CD8-positive, alpha-beta memory T cell (primary cell): Measurements from ENCODE around the gene JMJD1C. TPM values are rescaled to one million over a fixed set of nuclear protein-coding genes. Genes with fewer than 3 reads are reported as not detected.

ENCODE experiments used
- CTCF ChIA-PET: fragments of 350-600 bp; sonication (Branson Sonifier 250); formaldehyde crosslinking; loops from one replicate; lab custom pipeline; 2021; ENCODE audit warnings: antibody characterized with exemption; lab: Charles Lee
- POLR2A ChIA-PET: fragments of 350-600 bp; sonication (Branson Sonifier 250); formaldehyde crosslinking; loops from one replicate; lab custom pipeline; 2021; ENCODE audit warnings: antibody characterized with exemption; lab: Charles Lee
- DNase-seq, 5 donors: peaks; one replicate each; pipeline versions ENCODE4 v3.0.0 to v3.0.0-alpha.2; 2020 to 2022; ENCODE audit warnings: mixed read lengths in 1 of 5
- H3K27ac ChIP-seq: one replicate; pipeline ENCODE4 v1.7.0; 2013; ENCODE audit warnings: low read depth, mild to moderate bottlenecking, low read length, moderate library complexity
- H3K27me3 ChIP-seq: 2 replicates; pipeline ENCODE4 v1.7.0; 2013; ENCODE audit warnings: low read length, mild to moderate bottlenecking; ENCODE audit not compliant: insufficient read depth, poor library complexity, severe bottlenecking
- H3K36me3 ChIP-seq: 2 replicates; pipeline ENCODE4 v1.7.0; 2013; ENCODE audit warnings: mild to moderate bottlenecking, low read length, moderate library complexity; ENCODE audit not compliant: insufficient read depth
- H3K4me1 ChIP-seq: 2 replicates; pipeline ENCODE4 v1.7.0; 2013; ENCODE audit warnings: mild to moderate bottlenecking, low read length, moderate library complexity; ENCODE audit not compliant: insufficient read depth
- H3K4me3 ChIP-seq: 2 replicates; pipeline ENCODE4 v1.7.0; 2013; ENCODE audit warnings: mild to moderate bottlenecking, low read length
- H3K9me3 ChIP-seq: 2 replicates; pipeline ENCODE4 v1.7.0; 2013; ENCODE audit warnings: mild to moderate bottlenecking, low read length
- H3K27ac Mint-ChIP-seq, 8 donors: one replicate each; pipeline ENCODE4 v1.8.0; 2020 to 2021; ENCODE audit warnings: mixed read lengths in 8 of 8, mild to moderate bottlenecking in 6 of 8, inconsistent platforms in 3 of 8, moderate library complexity in 3 of 8
- H3K27me3 Mint-ChIP-seq, 2 donors: one replicate each; pipeline ENCODE4 v1.8.0; 2020 to 2021; ENCODE audit warnings: mixed read lengths in 2 of 2, mild to moderate bottlenecking in 1 of 2, moderate library complexity in 1 of 2
- H3K36me3 Mint-ChIP-seq, 3 donors: one replicate each; pipeline ENCODE4 v1.8.0; 2020 to 2021; ENCODE audit warnings: mixed read lengths in 3 of 3, inconsistent platforms in 1 of 3, mild to moderate bottlenecking in 1 of 3
- H3K4me1 Mint-ChIP-seq, 3 donors: one replicate each; pipeline ENCODE4 v1.8.0; 2020 to 2021; ENCODE audit warnings: mixed read lengths in 3 of 3, inconsistent platforms in 1 of 3, mild to moderate bottlenecking in 1 of 3
- H3K4me3 Mint-ChIP-seq, 7 donors: one replicate each; pipeline ENCODE4 v1.8.0; 2020 to 2021; ENCODE audit warnings: mixed read lengths in 7 of 7, mild to moderate bottlenecking in 6 of 7, moderate library complexity in 4 of 7, inconsistent platforms in 2 of 7
- H3K9me3 Mint-ChIP-seq, 5 donors: one replicate each; pipeline ENCODE4 v1.8.0; 2020 to 2022; ENCODE audit warnings: mixed read lengths in 5 of 5, mild to moderate bottlenecking in 3 of 5, moderate library complexity in 2 of 5, inconsistent platforms in 1 of 5
- polyA plus RNA-seq: library from polyadenylated mRNA; unstranded; fragments of 300-500 nt; fragmentation: Illumina TruSeq; gene quantifications from one replicate; pipeline ENCODE4 v1.2.3, GENCODE V29; 2021
- total RNA-seq, 2 experiments: library from RNA; stranded (reverse); gene quantifications; one replicate each; pipeline ENCODE4 v1.2.3, GENCODE V29; 2021

Gene JMJD1C
- total and polyA plus RNA-seq, 3 experiments from 2014 or later = 41.7 to 51.9 (median 46.0) TPM

DNA sequence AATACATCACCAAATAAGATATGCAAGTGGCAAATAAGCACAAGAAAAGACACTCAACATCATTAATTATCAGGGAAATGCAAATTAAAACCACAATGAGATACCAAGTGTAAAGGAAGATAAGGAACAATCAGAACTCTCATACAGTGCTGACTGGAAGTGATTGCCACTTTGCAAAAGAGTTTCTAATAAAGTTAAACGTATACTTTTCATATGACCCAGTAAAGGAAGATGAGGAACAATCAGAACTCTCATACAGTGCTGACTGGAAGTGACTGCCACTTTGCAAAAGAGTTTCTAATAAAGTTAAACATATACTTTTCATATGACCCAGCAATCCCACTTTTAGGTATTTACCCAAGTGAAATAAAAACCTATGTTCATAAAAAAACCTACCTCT lies 12.2 kb upstream of the JMJD1C start:
- Histone ChIP-seq H3K36me3 (no peaks in the 10 kb centered on the region), H3K27ac (no peak overlapping the region), H3K4me1 (no peaks in the 10 kb centered on the region), H3K27me3 (no peaks in the 10 kb centered on the region), H3K9me3 (no peaks in the 10 kb centered on the region), H3K4me3 (no peak overlapping the region)
- POLR2A ChIA-PET = no interaction called here
- CTCF ChIA-PET = no interaction called here
- H3K27ac Mint-ChIP-seq = no peak overlapping the region
- H3K27me3 Mint-ChIP-seq = no peaks in the 10 kb centered on the region
- H3K4me1 Mint-ChIP-seq = peaks cover 26 to 44% (median 35%) of the 10 kb centered on the region in 3 donors
- H3K4me3 Mint-ChIP-seq = no peak overlapping the region
- no peaks in the 10 kb centered on the region for H3K9me3 Mint-ChIP-seq
- no peak for DNase-seq
- peaks cover 0 to 1% (median 0%) of the 10 kb centered on the region in 3 donors for H3K36me3 Mint-ChIP-seq

DNA sequence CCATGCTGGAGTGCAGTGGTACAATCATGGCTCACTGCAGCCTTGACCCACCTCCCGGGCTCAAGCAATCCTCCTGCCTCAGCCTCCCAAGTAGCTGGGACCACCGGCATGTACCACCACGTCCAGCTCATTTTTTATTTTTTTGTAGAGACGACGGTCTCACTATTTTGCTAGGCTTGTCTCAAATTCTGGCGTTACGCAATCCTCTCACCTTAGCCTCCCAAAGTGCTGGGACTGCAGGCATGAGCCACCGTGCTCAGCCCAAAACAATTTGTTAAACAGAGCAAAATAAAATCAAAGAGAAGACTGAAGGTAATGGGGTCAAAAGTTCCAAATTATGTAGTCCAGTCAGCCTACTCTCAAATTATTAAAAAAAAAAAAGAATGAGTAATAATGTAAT lies 8.7 kb upstream of the JMJD1C start:
- no peak overlapping the region for H3K27ac ChIP-seq
- no peak for DNase-seq
- no peaks in the 10 kb centered on the region for H3K27me3 ChIP-seq
- H3K4me1 Mint-ChIP-seq = peaks cover 24 to 41% (median 32%) of the 10 kb centered on the region in 3 donors
- no peaks in the 10 kb centered on the region for H3K9me3 ChIP-seq
- no peak overlapping the region for H3K27ac Mint-ChIP-seq
- peaks cover 0 to 2% (median 0%) of the 10 kb centered on the region in 5 donors for H3K9me3 Mint-ChIP-seq
- POLR2A ChIA-PET = interaction anchor here (0.6 kb wide), 1 partner anchor 163 kb away, joined by 3 read pairs; no protein-coding TSS in a partner anchor
- H3K36me3 ChIP-seq = no peaks in the 10 kb centered on the region
- no peak overlapping the region for H3K4me3 Mint-ChIP-seq
- no peaks in the 10 kb centered on the region for H3K27me3 Mint-ChIP-seq
- no peaks in the 10 kb centered on the region for H3K36me3 Mint-ChIP-seq
- CTCF ChIA-PET = no interaction called here
- H3K4me1 ChIP-seq = no peaks in the 10 kb centered on the region
- H3K4me3 ChIP-seq = no peak overlapping the region

DNA sequence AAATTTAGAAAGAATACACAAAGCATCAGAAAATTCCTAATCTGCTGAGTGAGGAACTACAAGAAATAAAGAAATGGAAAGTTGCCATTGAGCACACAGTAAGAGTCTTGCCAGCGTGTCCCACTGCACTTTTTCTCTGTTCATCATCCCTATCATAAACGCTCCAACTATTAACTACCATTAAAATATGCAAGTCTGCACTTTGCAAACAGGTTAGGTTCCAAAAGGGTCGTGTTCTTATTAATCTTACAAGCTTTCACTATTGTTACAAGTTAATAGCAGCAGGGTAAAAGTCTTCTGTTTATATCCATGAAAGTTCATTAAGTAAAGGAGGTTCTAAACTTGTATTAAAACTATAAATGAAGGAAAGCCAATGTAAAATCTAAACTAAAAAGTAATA lies 5.2 kb upstream of the JMJD1C start:
- Histone ChIP-seq H3K9me3 (no peaks in the 10 kb centered on the region), H3K4me1 (no peaks in the 10 kb centered on the region), H3K4me3 (no peak overlapping the region), H3K27me3 (no peaks in the 10 kb centered on the region), H3K36me3 (no peaks in the 10 kb centered on the region), H3K27ac (no peak overlapping the region)
- H3K36me3 Mint-ChIP-seq = peaks cover 0 to 2% (median 0%) of the 10 kb centered on the region in 3 donors
- ChIA-PET POLR2A (no interaction called here), CTCF (no interaction called here)
- H3K4me1 Mint-ChIP-seq = peaks cover 21 to 26% (median 23%) of the 10 kb centered on the region in 3 donors
- H3K27me3 Mint-ChIP-seq = no peaks in the 10 kb centered on the region
- peaks cover 0 to 2% (median 0%) of the 10 kb centered on the region in 5 donors for H3K9me3 Mint-ChIP-seq
- no peak overlapping the region for H3K4me3 Mint-ChIP-seq
- no peak for DNase-seq
- H3K27ac Mint-ChIP-seq = peak overlapping the region in 1 of 8 donors; percentile 34

DNA sequence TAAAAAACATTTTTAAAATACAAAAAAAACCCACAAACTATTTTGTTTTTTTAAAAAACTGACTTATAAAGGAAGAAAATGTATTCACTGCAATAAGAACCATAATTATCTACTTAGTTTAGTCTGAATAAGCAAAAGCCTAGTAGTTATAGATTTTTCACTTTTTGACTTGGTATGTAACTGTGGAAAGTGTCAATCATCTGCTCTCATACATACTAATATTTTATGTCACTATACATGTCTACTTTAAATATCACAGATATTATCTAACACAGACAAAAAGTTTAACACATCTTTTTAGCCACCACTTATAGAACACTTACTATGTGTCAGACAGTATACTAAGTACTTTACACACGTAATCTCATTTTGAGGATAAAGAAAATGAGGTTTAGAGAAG lies 3.2 kb upstream of the JMJD1C start:
- Histone ChIP-seq H3K9me3 (no peaks in the 10 kb centered on the region), H3K27ac (no peak overlapping the region), H3K4me3 (no peak overlapping the region), H3K4me1 (no peaks in the 10 kb centered on the region), H3K36me3 (no peaks in the 10 kb centered on the region), H3K27me3 (no peaks in the 10 kb centered on the region)
- Mint-ChIP-seq H3K9me3 (peaks cover 0 to 2% (median 0%) of the 10 kb centered on the region in 5 donors), H3K27me3 (no peaks in the 10 kb centered on the region), H3K4me1 (peaks cover 24 to 26% (median 25%) of the 10 kb centered on the region in 3 donors), H3K36me3 (peaks cover 0 to 10% (median 0%) of the 10 kb centered on the region in 3 donors), H3K27ac (peak overlapping the region in 1 of 8 donors; percentile 15), H3K4me3 (peak overlapping the region in 1 of 7 donors; percentile 42)
- ChIA-PET CTCF (no interaction called here), POLR2A (no interaction called here)
- no peak for DNase-seq

DNA sequence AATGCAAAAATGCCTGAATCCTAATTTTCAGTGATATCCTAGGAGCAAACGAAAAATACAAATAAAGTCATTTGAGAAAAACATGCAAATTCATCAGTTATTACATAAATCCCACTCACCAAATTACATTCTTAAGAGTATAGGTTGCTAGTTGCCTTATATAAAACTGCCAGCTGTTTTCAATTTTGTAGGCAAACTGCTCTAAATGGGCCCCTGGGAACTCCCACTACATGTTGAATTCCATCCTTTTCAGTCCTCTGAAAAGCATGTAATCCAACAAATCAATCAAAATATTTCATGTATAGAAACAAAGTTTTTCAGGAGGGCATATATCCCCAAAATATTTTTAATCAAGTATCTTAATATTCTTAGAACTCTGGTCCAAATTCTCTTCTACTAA lies 2.1 kb upstream of the JMJD1C start:
- H3K27me3 ChIP-seq = no peaks in the 10 kb centered on the region
- no peak overlapping the region for H3K27ac ChIP-seq
- ChIA-PET CTCF (interaction anchor here (1.4 kb wide), 1 partner anchor 161 kb away, joined by 3 read pairs; no protein-coding TSS in a partner anchor), POLR2A (interaction anchor here (0.6 kb wide), 1 partner anchor 200 kb away, joined by 5 read pairs; no protein-coding TSS in a partner anchor)
- peaks cover 0 to 10% (median 0%) of the 10 kb centered on the region in 3 donors for H3K36me3 Mint-ChIP-seq
- peak overlapping the region in 1 of 8 donors; percentile 1 for H3K27ac Mint-ChIP-seq
- H3K9me3 Mint-ChIP-seq = peaks cover 0 to 2% (median 0%) of the 10 kb centered on the region in 5 donors
- peak overlapping the region in 1 of 7 donors; percentile 17 for H3K4me3 Mint-ChIP-seq
- H3K9me3 ChIP-seq = no peaks in the 10 kb centered on the region
- no peaks in the 10 kb centered on the region for H3K27me3 Mint-ChIP-seq
- no peak for DNase-seq
- H3K4me3 ChIP-seq = no peak overlapping the region
- no peaks in the 10 kb centered on the region for H3K36me3 ChIP-seq
- peaks cover 25 to 31% (median 26%) of the 10 kb centered on the region in 3 donors for H3K4me1 Mint-ChIP-seq
- no peaks in the 10 kb centered on the region for H3K4me1 ChIP-seq

- H3K9me3 ChIP-seq = no peaks in the 10 kb centered on the region
- H3K27me3 Mint-ChIP-seq = no peaks in the 10 kb centered on the region
- H3K27me3 ChIP-seq = no peaks in the 10 kb centered on the region
- H3K36me3 ChIP-seq = no peaks in the 10 kb centered on the region
- H3K4me1 Mint-ChIP-seq = peaks cover 26 to 31% (median 29%) of the 10 kb centered on the region in 3 donors
- peak overlapping the region; percentile 56 to 94 (median 88) for H3K27ac Mint-ChIP-seq
- peak overlapping the region; percentile 81 to 98 (median 95) for H3K4me3 Mint-ChIP-seq
- H3K36me3 Mint-ChIP-seq = peaks cover 0 to 10% (median 0%) of the 10 kb centered on the region in 3 donors
- H3K9me3 Mint-ChIP-seq = no peaks in the 10 kb centered on the region
- POLR2A ChIA-PET = interaction anchor here (0.8 to 1.7 kb wide), 3 partner anchors 11 to 197 kb away, joined by 4 to 5 read pairs (median 5); partner anchors contain the start of gene REEP3
- no peaks in the 10 kb centered on the region for H3K4me1 ChIP-seq
- H3K27ac ChIP-seq = peak overlapping the region; percentile 81
- DNase-seq = peak in 1 of 5 donors; percentile 46
- peak overlapping the region; percentile 77 for H3K4me3 ChIP-seq
- CTCF ChIA-PET = interaction anchor here (1.1 to 1.4 kb wide), 2 partner anchors 163 to 301 kb away, joined by 3 read pairs; no protein-coding TSS in a partner anchor
Measured at GRCh38 chr10:63466144-63466935, 563 bp upstream of the JMJD1C start.

DNA sequence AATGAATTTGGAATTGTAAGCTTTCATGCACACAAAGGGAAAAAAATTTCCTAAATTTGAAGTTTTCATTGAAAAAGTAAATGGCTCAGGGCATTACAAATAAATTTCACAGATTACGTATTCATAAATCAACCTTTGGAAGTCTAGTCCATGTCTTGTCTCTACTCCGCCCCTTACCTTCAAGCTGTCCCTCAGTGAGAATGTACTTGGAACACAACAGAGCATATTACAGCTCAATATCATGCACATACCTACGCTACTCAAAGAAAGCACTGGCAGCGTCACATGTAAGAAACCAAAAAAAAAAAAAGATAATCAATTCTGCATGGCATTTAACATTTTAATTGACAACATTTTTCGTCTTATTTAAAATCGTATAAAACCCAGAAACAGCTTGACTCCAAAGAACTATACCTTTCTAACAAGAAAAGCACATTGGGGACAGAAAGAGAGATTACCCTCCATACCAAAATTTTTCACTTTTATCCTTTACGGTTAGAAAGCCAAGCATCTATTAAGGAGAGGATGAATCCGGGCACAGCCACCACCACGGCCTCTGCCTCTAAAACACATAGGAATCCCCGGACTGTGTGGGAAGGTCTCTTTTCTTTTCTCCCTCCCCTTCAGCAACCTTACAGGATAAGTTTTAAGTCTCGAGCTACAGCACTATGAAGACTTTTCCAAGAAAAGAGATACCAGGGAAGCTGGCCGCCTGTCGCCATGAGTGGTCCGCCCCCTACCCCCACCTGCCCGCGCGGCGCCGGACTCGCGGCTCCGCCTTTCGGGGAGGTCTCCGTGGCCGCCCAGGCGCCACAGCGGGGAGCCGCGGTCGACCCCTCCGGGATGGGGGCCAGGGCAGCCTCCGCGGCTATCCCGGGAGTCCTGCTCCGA lies 1.1 kb downstream of the JMJD1C start:
- peak in 1 of 5 donors; percentile 2 for DNase-seq
- H3K4me1 ChIP-seq = no peaks in the 10 kb centered on the region
- peak overlapping the region in 6 of 8 donors; percentile 32 to 96 (median 86) for H3K27ac Mint-ChIP-seq
- H3K27ac ChIP-seq = peak overlapping the region; percentile 81
- H3K9me3 ChIP-seq = no peaks in the 10 kb centered on the region
- ChIA-PET POLR2A (interaction anchor here (0.6 to 1.7 kb wide), 2 partner anchors 186 to 195 kb away, joined by 3 to 5 read pairs; no protein-coding TSS in a partner anchor), CTCF (interaction anchor here (1.0 to 1.1 kb wide), 4 partner anchors 13 to 300 kb away, joined by 3 read pairs; no protein-coding TSS in a partner anchor)
- no peaks in the 10 kb centered on the region for H3K27me3 ChIP-seq
- H3K4me3 Mint-ChIP-seq = peak overlapping the region; percentile 81 to 98 (median 95)
- H3K36me3 ChIP-seq = no peaks in the 10 kb centered on the region
- H3K4me1 Mint-ChIP-seq = peaks cover 19 to 29% (median 24%) of the 10 kb centered on the region in 3 donors
- H3K9me3 Mint-ChIP-seq = no peaks in the 10 kb centered on the region
- H3K4me3 ChIP-seq = peak overlapping the region; percentile 77
- no peaks in the 10 kb centered on the region for H3K27me3 Mint-ChIP-seq
- H3K36me3 Mint-ChIP-seq = peaks cover 0 to 10% (median 0%) of the 10 kb centered on the region in 3 donors
